Measurements from ENCODE around the gene PRR27. TPM values are rescaled to one million over a fixed set of nuclear protein-coding genes. Genes with fewer than 3 reads are reported as not detected.
"Not testable (repeated sequence)": the region's sequence is repeated elsewhere in the genome, so short reads cannot be mapped to it uniquely, and the experiment has no call there.

Gene PRR27
- total RNA-seq, 4 donors from 2014 or later = not detected

- DNase-seq = no peak
- Histone ChIP-seq H3K27ac (no peak within 1 kb of the TSS), H3K27me3 (no peaks in the 10 kb centered on the region), H3K4me1 (no peaks in the 10 kb centered on the region), H3K9me3 (no peaks in the 10 kb centered on the region), H3K36me3 (no peaks in the 10 kb centered on the region), H3K4me3 (no peak within 1 kb of the TSS)
- WGBS, 2 donors (ENCODE audit: low coverage in 1 of 2) = 80 to 88% methylated on average over 1 of the region's 1 CpG
- TF ChIP-seq POLR2A (IDR thresholded peaks at IDR 0.05) = no peak
- no peak for TF ChIP-seq POLR2AphosphoS5 (IDR thresholded peaks at IDR 0.05)
- no peak for TF ChIP-seq EP300 (IDR thresholded peaks at IDR 0.05; ENCODE audit: low read depth)
- TF ChIP-seq, protein P1, sequence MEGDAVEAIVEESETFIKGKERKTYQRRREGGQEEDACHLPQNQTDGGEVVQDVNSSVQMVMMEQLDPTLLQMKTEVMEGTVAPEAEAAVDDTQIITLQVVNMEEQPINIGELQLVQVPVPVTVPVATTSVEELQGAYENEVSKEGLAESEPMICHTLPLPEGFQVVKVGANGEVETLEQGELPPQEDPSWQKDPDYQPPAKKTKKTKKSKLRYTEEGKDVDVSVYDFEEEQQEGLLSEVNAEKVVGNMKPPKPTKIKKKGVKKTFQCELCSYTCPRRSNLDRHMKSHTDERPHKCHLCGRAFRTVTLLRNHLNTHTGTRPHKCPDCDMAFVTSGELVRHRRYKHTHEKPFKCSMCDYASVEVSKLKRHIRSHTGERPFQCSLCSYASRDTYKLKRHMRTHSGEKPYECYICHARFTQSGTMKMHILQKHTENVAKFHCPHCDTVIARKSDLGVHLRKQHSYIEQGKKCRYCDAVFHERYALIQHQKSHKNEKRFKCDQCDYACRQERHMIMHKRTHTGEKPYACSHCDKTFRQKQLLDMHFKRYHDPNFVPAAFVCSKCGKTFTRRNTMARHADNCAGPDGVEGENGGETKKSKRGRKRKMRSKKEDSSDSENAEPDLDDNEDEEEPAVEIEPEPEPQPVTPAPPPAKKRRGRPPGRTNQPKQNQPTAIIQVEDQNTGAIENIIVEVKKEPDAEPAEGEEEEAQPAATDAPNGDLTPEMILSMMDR (IDR thresholded peaks at IDR 0.05) = no peak
- in situ Hi-C loops (cut with MboI; ENCODE audit: low pct_ligation_motif_present in 1 of 4, low pct_unique_long_range_greater_than_20kb in 1 of 4, low sequenced_read_pairs in 3 of 4) = loop anchor here in 3 of 4 donors (25.0 kb wide), 2 partner anchors 283 to 508 kb away; no protein-coding TSS in a partner anchor
- intact Hi-C loops (cut with DNase I; ENCODE audit: low total_unique reads) = no loop called here
Measured at GRCh38 chr4:70195425-70195824, 41.4 kb downstream of the PRR27 start, which contains the start of gene ODAM. Gene ODAM, plus strand, starts transcription at chr4:70195725. Its CDS starts 819 bp downstream, at chr4:70196544.

- intact Hi-C loops (cut with DNase I; ENCODE audit: low total_unique reads) = no loop called here
- H3K36me3 ChIP-seq = no peaks in the 10 kb centered on the region
- no peak for TF ChIP-seq POLR2AphosphoS5 (IDR thresholded peaks at IDR 0.05)
- in situ Hi-C loops (cut with MboI; ENCODE audit: low pct_ligation_motif_present in 1 of 4, low pct_unique_long_range_greater_than_20kb in 1 of 4, low sequenced_read_pairs in 3 of 4) = loop anchor here in 3 of 4 donors (25.0 kb wide), 2 partner anchors 285 to 510 kb away; no protein-coding TSS in a partner anchor
- H3K4me1 ChIP-seq = no peaks in the 10 kb centered on the region
- H3K4me3 ChIP-seq = no peak overlapping the region
- no peaks in the 10 kb centered on the region for H3K27me3 ChIP-seq
- no peak overlapping the region for H3K27ac ChIP-seq
- DNase-seq = no peak
- WGBS, 2 donors (ENCODE audit: low coverage in 1 of 2) = 51 to 67% methylated on average over 2 of the region's 2 CpGs
- H3K9me3 ChIP-seq = no peaks in the 10 kb centered on the region
Measured at GRCh38 chr4:70196857-70197256, 42.8 kb downstream of the PRR27 start.

DNA sequence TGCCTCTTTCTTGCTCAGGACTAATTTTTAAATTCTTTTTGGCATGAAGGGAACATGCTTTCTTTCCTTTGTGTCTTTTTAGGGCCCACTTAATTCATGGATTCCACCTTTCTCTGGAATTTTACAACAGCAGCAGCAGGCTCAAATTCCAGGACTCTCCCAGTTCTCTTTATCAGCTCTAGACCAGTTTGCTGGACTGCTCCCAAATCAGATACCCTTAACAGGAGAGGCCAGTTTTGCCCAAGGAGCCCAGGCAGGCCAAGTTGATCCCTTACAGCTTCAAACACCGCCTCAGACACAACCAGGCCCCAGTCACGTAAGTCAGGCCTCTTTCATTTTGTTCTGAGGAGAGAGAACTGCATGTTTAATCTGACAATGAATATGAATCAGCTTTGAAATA is 43.8 kb downstream of the PRR27 start:
- H3K27ac ChIP-seq = no peak overlapping the region

DNA sequence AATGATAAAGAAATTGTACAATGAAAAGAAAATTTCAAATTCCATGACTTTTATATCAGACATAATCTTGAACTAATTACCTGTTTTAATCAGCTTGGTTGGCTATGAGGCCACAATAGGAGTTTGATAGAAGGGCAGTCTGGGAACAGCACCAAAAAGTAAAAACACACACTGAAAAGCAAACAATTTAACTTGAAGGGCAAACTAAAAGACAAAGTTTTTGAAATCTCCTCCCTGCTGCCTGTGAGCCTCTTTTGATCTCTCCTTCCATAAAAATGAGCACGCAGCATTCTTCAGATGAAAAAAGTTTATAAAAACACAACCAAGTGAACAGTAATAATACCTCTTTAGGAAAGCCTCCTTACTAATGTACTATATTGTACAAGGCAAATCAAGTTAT is 49.6 kb downstream of the PRR27 start:
- intact Hi-C loops (cut with DNase I; ENCODE audit: low total_unique reads) = no loop called here
- WGBS, 2 donors (ENCODE audit: low coverage in 1 of 2) = 34 to 47% methylated on average over 1 of the region's 1 CpG
- Histone ChIP-seq H3K4me3 (no peak overlapping the region), H3K36me3 (no peaks in the 10 kb centered on the region), H3K27ac (no peak overlapping the region), H3K9me3 (no peaks in the 10 kb centered on the region), H3K27me3 (no peaks in the 10 kb centered on the region), H3K4me1 (no peaks in the 10 kb centered on the region)
- no peak for TF ChIP-seq POLR2A (IDR thresholded peaks at IDR 0.05)
- TF ChIP-seq, protein P1 (IDR thresholded peaks at IDR 0.05) = no peak
- TF ChIP-seq EP300 (IDR thresholded peaks at IDR 0.05; ENCODE audit: low read depth) = no peak
- TF ChIP-seq POLR2AphosphoS5 (IDR thresholded peaks at IDR 0.05) = no peak
- DNase-seq = no peak
- in situ Hi-C loops (cut with MboI; ENCODE audit: low pct_ligation_motif_present in 1 of 4, low pct_unique_long_range_greater_than_20kb in 1 of 4, low sequenced_read_pairs in 3 of 4) = no loop called here

More for the DNA sequence above, 43.8 kb downstream of the PRR27 start:
- in situ Hi-C loops (cut with MboI; ENCODE audit: low pct_ligation_motif_present in 1 of 4, low pct_unique_long_range_greater_than_20kb in 1 of 4, low sequenced_read_pairs in 3 of 4) = loop anchor here in 3 of 4 donors (25.0 kb wide), 2 partner anchors 286 to 511 kb away; no protein-coding TSS in a partner anchor
- no peak for TF ChIP-seq EP300 (IDR thresholded peaks at IDR 0.05; ENCODE audit: low read depth)
- no peak for TF ChIP-seq POLR2AphosphoS5 (IDR thresholded peaks at IDR 0.05)
- TF ChIP-seq, protein P1 (IDR thresholded peaks at IDR 0.05) = no peak
- no peak for TF ChIP-seq POLR2A (IDR thresholded peaks at IDR 0.05)
- WGBS, 2 donors (ENCODE audit: low coverage in 1 of 2) = 45 to 54% methylated on average over 2 of the region's 2 CpGs
- intact Hi-C loops (cut with DNase I; ENCODE audit: low total_unique reads) = no loop called here
- Histone ChIP-seq H3K4me3 (no peak overlapping the region), H3K9me3 (no peaks in the 10 kb centered on the region), H3K27me3 (no peaks in the 10 kb centered on the region), H3K4me1 (no peaks in the 10 kb centered on the region), H3K36me3 (no peaks in the 10 kb centered on the region)
- peak; percentile 27 for DNase-seq

GRCh38 chr4:70212752-70213151 is 58.7 kb downstream of the PRR27 start:
- DNase-seq; H3K27me3 ChIP-seq; H3K36me3 ChIP-seq; H3K4me1 ChIP-seq; H3K4me3 ChIP-seq; intact Hi-C loops (cut with DNase I; ENCODE audit: low total_unique reads); H3K9me3 ChIP-seq; in situ Hi-C loops (cut with MboI; ENCODE audit: low pct_ligation_motif_present in 1 of 4, low pct_unique_long_range_greater_than_20kb in 1 of 4, low sequenced_read_pairs in 3 of 4); H3K27ac ChIP-seq: not testable (repeated sequence)
- WGBS, 2 donors (ENCODE audit: low coverage in 1 of 2) = 66% methylated on average over 4 of the region's 4 CpGs; no CpG with 5 or more reads in 1 of the 2 donors

Other genes starting within 250 kb of the PRR27 start
- gene CSN1S1, start 223.2 kb upstream of the PRR27 start, total RNA-seq = under 1 TPM in 1 of 4 donors, not detected in 3; 0.79 TPM
- not detected for gene CSN2, start 188.5 kb upstream of the PRR27 start, total RNA-seq
- gene STATH, start 158.3 kb upstream of the PRR27 start, total RNA-seq = not detected
- not detected for gene HTN3, start 125.8 kb upstream of the PRR27 start, total RNA-seq
- not detected for gene HTN1, start 103.8 kb upstream of the PRR27 start, total RNA-seq
- gene ODAM, start 41.5 kb downstream of the PRR27 start, total RNA-seq = 1 to 10 TPM in 1 of 4 donors, under 1 TPM in 1, not detected in 2; 0.79 to 1.1 TPM
- gene FDCSP, start 71.9 kb downstream of the PRR27 start, total RNA-seq = 10 to 100 TPM in 1 of 4 donors, not detected in 3; 15.4 TPM
- not detected for gene CSN3, start 88.4 kb downstream of the PRR27 start, total RNA-seq
- not detected for gene CABS1, start 180.7 kb downstream of the PRR27 start, total RNA-seq
- not detected for gene SMR3A, start 206.5 kb downstream of the PRR27 start, total RNA-seq
- not detected for gene SMR3B, start 228.9 kb downstream of the PRR27 start, total RNA-seq
- not detected for gene OPRPN, start 243.7 kb downstream of the PRR27 start, total RNA-seq

Measured in transverse colon (tissue), 4 donors.